Esophagus muscularis mucosa (tissue), 4 donors: ENCODE data around the gene VSIG10L2.

Source experiments
- CTCF ChIP-seq, 3 experiments: fragments of 200-600 bp in 2 of 3; fragments of 450-650 bp in 1 of 3; sonication (generic) in 2 of 3; IDR thresholded peaks; one replicate each; pipeline ENCODE4 v1.5.1; 2017 to 2019; ENCODE audit warnings: antibody characterized with exemption in 3 of 3, mild to moderate bottlenecking in 2 of 3, moderate library complexity in 1 of 3
- EP300 ChIP-seq: sonication (generic); formaldehyde crosslinking; IDR thresholded peaks from one replicate; pipeline ENCODE4 v1.6.1; 2017; ENCODE audit warnings: antibody characterized with exemption
- POLR2A ChIP-seq: fragments of 450-650 bp; IDR thresholded peaks from one replicate; pipeline ENCODE4 v1.6.1; 2017; ENCODE audit warnings: antibody characterized with exemption, moderate library complexity, mild to moderate bottlenecking, low read depth
- POLR2AphosphoS5 ChIP-seq, 2 donors: sonication (generic); formaldehyde crosslinking; IDR thresholded peaks; one replicate each; pipeline ENCODE4 v1.6.1; 2017; ENCODE audit warnings: antibody characterized with exemption in 2 of 2

DNA sequence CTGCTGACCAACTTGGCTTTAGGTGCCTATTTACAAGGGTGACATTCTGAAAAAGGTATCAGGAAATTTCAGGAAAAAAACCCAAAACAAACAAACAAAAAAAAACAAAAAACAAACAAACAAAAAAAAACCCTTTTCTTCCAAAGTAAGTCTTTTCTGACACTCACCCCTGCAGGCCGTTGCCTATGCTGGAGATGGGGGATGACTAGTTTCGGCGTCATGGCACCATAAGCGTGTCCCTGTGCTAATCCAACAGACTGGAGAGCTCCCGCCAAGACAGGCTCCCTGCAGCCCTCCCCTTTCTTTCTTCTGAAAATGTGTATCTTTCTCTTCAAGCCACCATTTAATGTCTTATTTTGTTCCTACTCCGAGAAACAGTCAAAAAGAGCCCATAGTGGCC lies 13.7 kb downstream of the VSIG10L2 start:
- no peak for TF ChIP-seq CTCF (IDR thresholded peaks at IDR 0.05)
- no peak for TF ChIP-seq POLR2A
- no peak for TF ChIP-seq EP300
- TF ChIP-seq POLR2AphosphoS5 (IDR thresholded peaks at IDR 0.05), result no peak
